CD8-positive, alpha-beta memory T cell (primary cell): ENCODE measurements around the gene TNS1. TPM values are rescaled to one million over a fixed set of nuclear protein-coding genes. Genes with fewer than 3 reads are reported as not detected.

Source experiments
- CTCF ChIA-PET: fragments of 350-600 bp; sonication (Branson Sonifier 250); formaldehyde crosslinking; loops from one replicate; lab custom pipeline; 2021; ENCODE audit warnings: antibody characterized with exemption; lab: Charles Lee
- POLR2A ChIA-PET: fragments of 350-600 bp; sonication (Branson Sonifier 250); formaldehyde crosslinking; loops from one replicate; lab custom pipeline; 2021; ENCODE audit warnings: antibody characterized with exemption; lab: Charles Lee
- DNase-seq, 5 donors: peaks; one replicate each; pipeline versions ENCODE4 v3.0.0 to v3.0.0-alpha.2; 2020 to 2022; ENCODE audit warnings: mixed read lengths in 1 of 5
- H3K27ac ChIP-seq: one replicate; pipeline ENCODE4 v1.7.0; 2013; ENCODE audit warnings: low read depth, mild to moderate bottlenecking, low read length, moderate library complexity
- H3K27me3 ChIP-seq: 2 replicates; pipeline ENCODE4 v1.7.0; 2013; ENCODE audit warnings: low read length, mild to moderate bottlenecking; ENCODE audit not compliant: insufficient read depth, poor library complexity, severe bottlenecking
- H3K36me3 ChIP-seq: 2 replicates; pipeline ENCODE4 v1.7.0; 2013; ENCODE audit warnings: mild to moderate bottlenecking, low read length, moderate library complexity; ENCODE audit not compliant: insufficient read depth
- H3K4me1 ChIP-seq: 2 replicates; pipeline ENCODE4 v1.7.0; 2013; ENCODE audit warnings: mild to moderate bottlenecking, low read length, moderate library complexity; ENCODE audit not compliant: insufficient read depth
- H3K4me3 ChIP-seq: 2 replicates; pipeline ENCODE4 v1.7.0; 2013; ENCODE audit warnings: mild to moderate bottlenecking, low read length
- H3K9me3 ChIP-seq: 2 replicates; pipeline ENCODE4 v1.7.0; 2013; ENCODE audit warnings: mild to moderate bottlenecking, low read length
- H3K27ac Mint-ChIP-seq, 8 donors: one replicate each; pipeline ENCODE4 v1.8.0; 2020 to 2021; ENCODE audit warnings: mixed read lengths in 8 of 8, mild to moderate bottlenecking in 6 of 8, inconsistent platforms in 3 of 8, moderate library complexity in 3 of 8
- H3K27me3 Mint-ChIP-seq, 2 donors: one replicate each; pipeline ENCODE4 v1.8.0; 2020 to 2021; ENCODE audit warnings: mixed read lengths in 2 of 2, mild to moderate bottlenecking in 1 of 2, moderate library complexity in 1 of 2
- H3K36me3 Mint-ChIP-seq, 3 donors: one replicate each; pipeline ENCODE4 v1.8.0; 2020 to 2021; ENCODE audit warnings: mixed read lengths in 3 of 3, inconsistent platforms in 1 of 3, mild to moderate bottlenecking in 1 of 3
- H3K4me1 Mint-ChIP-seq, 3 donors: one replicate each; pipeline ENCODE4 v1.8.0; 2020 to 2021; ENCODE audit warnings: mixed read lengths in 3 of 3, inconsistent platforms in 1 of 3, mild to moderate bottlenecking in 1 of 3
- H3K4me3 Mint-ChIP-seq, 7 donors: one replicate each; pipeline ENCODE4 v1.8.0; 2020 to 2021; ENCODE audit warnings: mixed read lengths in 7 of 7, mild to moderate bottlenecking in 6 of 7, moderate library complexity in 4 of 7, inconsistent platforms in 2 of 7
- H3K9me3 Mint-ChIP-seq, 5 donors: one replicate each; pipeline ENCODE4 v1.8.0; 2020 to 2022; ENCODE audit warnings: mixed read lengths in 5 of 5, mild to moderate bottlenecking in 3 of 5, moderate library complexity in 2 of 5, inconsistent platforms in 1 of 5
- polyA plus RNA-seq: library from polyadenylated mRNA; unstranded; fragments of 300-500 nt; fragmentation: Illumina TruSeq; gene quantifications from one replicate; pipeline ENCODE4 v1.2.3, GENCODE V29; 2021
- total RNA-seq, 2 experiments: library from RNA; stranded (reverse); gene quantifications; one replicate each; pipeline ENCODE4 v1.2.3, GENCODE V29; 2021

TNS1 gene
- total and polyA plus RNA-seq, 3 experiments from 2014 or later: 1.1 to 1.8 TPM; not detected in 1

- H3K36me3 ChIP-seq: no peaks in the 10 kb centered on the region
- no peaks in the 10 kb centered on the region for H3K4me1 Mint-ChIP-seq
- H3K9me3 Mint-ChIP-seq: peaks cover 0 to 2% (median 0%) of the 10 kb centered on the region in 5 donors
- H3K4me3 ChIP-seq: no peak overlapping the region
- POLR2A ChIA-PET: no interaction called here
- no peaks in the 10 kb centered on the region for H3K9me3 ChIP-seq
- H3K27ac ChIP-seq: no peak overlapping the region
- H3K27me3 ChIP-seq: no peaks in the 10 kb centered on the region
- CTCF ChIA-PET: no interaction called here
- H3K4me3 Mint-ChIP-seq: no peak overlapping the region
- no peak for DNase-seq
- peaks cover 0 to 17% of the 10 kb centered on the region in 2 donors for H3K27me3 Mint-ChIP-seq
- H3K4me1 ChIP-seq: no peaks in the 10 kb centered on the region
- peaks cover 0 to 3% (median 0%) of the 10 kb centered on the region in 3 donors for H3K36me3 Mint-ChIP-seq
- H3K27ac Mint-ChIP-seq: no peak overlapping the region
Observed at GRCh38 chr2:217977840-217978535, 24.8 kb downstream of the TNS1 start.

GRCh38 chr2:217976301-217976700, 26.5 kb downstream of the TNS1 start:
- no peak for DNase-seq
- no peaks in the 10 kb centered on the region for H3K4me1 ChIP-seq
- Mint-ChIP-seq H3K36me3 (no peaks in the 10 kb centered on the region), H3K4me3 (no peak overlapping the region), H3K9me3 (peaks cover 0 to 5% (median 0%) of the 10 kb centered on the region in 5 donors), H3K27me3 (peaks cover 0 to 17% of the 10 kb centered on the region in 2 donors), H3K27ac (no peak overlapping the region), H3K4me1 (no peaks in the 10 kb centered on the region)
- H3K36me3 ChIP-seq: no peaks in the 10 kb centered on the region
- POLR2A ChIA-PET: no interaction called here
- H3K27ac ChIP-seq: no peak overlapping the region
- no peaks in the 10 kb centered on the region for H3K9me3 ChIP-seq
- CTCF ChIA-PET: no interaction called here
- no peak overlapping the region for H3K4me3 ChIP-seq
- H3K27me3 ChIP-seq: no peaks in the 10 kb centered on the region

DNA sequence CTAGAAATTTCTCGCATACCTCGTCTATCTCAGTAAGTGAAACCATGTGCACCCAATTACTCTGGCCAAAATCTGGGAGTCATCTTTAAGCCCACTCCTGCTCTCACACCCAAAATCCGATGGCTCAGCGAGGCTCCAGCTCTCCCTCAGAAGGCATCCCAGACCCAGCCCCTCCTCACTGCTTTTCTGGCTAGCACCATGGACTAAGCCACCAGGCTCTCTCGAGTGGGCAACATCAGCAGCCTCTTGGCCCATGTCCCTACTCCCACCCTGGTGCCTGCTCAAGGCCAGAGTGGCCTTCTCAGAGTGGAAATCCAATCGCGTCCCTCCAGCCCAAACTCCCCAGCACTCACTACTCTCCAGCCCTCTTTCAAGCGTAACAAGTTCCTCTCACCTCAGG, 27.2 kb downstream of the TNS1 start:
- Histone ChIP-seq H3K4me3 (no peak overlapping the region), H3K27me3 (no peaks in the 10 kb centered on the region), H3K36me3 (no peaks in the 10 kb centered on the region), H3K9me3 (no peaks in the 10 kb centered on the region), H3K27ac (no peak overlapping the region), H3K4me1 (no peaks in the 10 kb centered on the region)
- H3K4me1 Mint-ChIP-seq: no peaks in the 10 kb centered on the region
- H3K27me3 Mint-ChIP-seq: peaks cover 0 to 14% of the 10 kb centered on the region in 2 donors
- H3K27ac Mint-ChIP-seq: no peak overlapping the region
- H3K4me3 Mint-ChIP-seq: no peak overlapping the region
- ChIA-PET CTCF (no interaction called here), POLR2A (no interaction called here)
- H3K9me3 Mint-ChIP-seq: peaks cover 0 to 5% (median 0%) of the 10 kb centered on the region in 5 donors
- peak in 1 of 5 donors; percentile 13 for DNase-seq
- H3K36me3 Mint-ChIP-seq: no peaks in the 10 kb centered on the region

- Mint-ChIP-seq H3K27me3 (peaks cover 0 to 21% of the 10 kb centered on the region in 2 donors), H3K27ac (no peak overlapping the region), H3K4me3 (no peak overlapping the region), H3K36me3 (peaks cover 0 to 3% (median 0%) of the 10 kb centered on the region in 3 donors), H3K9me3 (peaks cover 0 to 7% (median 0%) of the 10 kb centered on the region in 5 donors), H3K4me1 (no peaks in the 10 kb centered on the region)
- Histone ChIP-seq H3K4me1 (no peaks in the 10 kb centered on the region), H3K27me3 (no peaks in the 10 kb centered on the region), H3K27ac (no peak overlapping the region), H3K36me3 (no peaks in the 10 kb centered on the region), H3K4me3 (no peak overlapping the region), H3K9me3 (no peaks in the 10 kb centered on the region)
- ChIA-PET POLR2A (no interaction called here), CTCF (no interaction called here)
- DNase-seq: no peak
Observed at GRCh38 chr2:217974389-217975005, 28.3 kb downstream of the TNS1 start.

- Histone ChIP-seq H3K4me1 (no peaks in the 10 kb centered on the region), H3K9me3 (no peaks in the 10 kb centered on the region), H3K36me3 (no peaks in the 10 kb centered on the region), H3K27ac (no peak overlapping the region), H3K27me3 (no peaks in the 10 kb centered on the region), H3K4me3 (no peak overlapping the region)
- peak overlapping the region in 1 of 8 donors; percentile 11 for H3K27ac Mint-ChIP-seq
- H3K27me3 Mint-ChIP-seq: peaks cover 2 to 16% of the 10 kb centered on the region in 2 donors
- H3K4me3 Mint-ChIP-seq: no peak overlapping the region
- ChIA-PET CTCF (no interaction called here), POLR2A (no interaction called here)
- no peaks in the 10 kb centered on the region for H3K4me1 Mint-ChIP-seq
- H3K36me3 Mint-ChIP-seq: peaks cover 0 to 3% (median 0%) of the 10 kb centered on the region in 3 donors
- peaks cover 0 to 7% (median 0%) of the 10 kb centered on the region in 5 donors for H3K9me3 Mint-ChIP-seq
- DNase-seq: no peak
Observed at GRCh38 chr2:217973008-217973787, 29.6 kb downstream of the TNS1 start.

DNA sequence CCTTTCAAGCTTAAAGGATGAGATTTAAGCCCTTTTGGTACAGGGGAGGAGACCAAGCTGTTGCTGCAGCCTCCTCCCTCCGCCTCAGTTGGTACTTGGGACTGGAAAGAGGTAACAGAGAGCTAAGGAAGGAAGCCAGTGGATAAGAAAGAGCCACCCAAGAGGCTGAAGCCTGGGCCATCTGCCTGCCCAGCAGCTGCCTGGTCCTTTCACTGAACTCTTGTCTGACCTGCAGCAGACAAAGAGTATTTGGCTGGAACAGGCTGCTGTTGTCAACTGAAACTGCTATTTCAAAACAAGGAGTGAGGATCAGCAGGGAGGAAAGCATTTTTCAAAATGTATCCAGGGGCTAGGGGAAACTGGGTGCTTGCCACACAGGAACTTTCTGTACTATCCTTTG, 30.3 kb downstream of the TNS1 start:
- Mint-ChIP-seq H3K36me3 (peaks cover 0 to 3% (median 0%) of the 10 kb centered on the region in 3 donors), H3K9me3 (peaks cover 0 to 7% (median 0%) of the 10 kb centered on the region in 5 donors), H3K4me1 (no peaks in the 10 kb centered on the region), H3K27ac (peak overlapping the region in 1 of 8 donors; percentile 56), H3K4me3 (no peak overlapping the region), H3K27me3 (peaks cover 2 to 23% of the 10 kb centered on the region in 2 donors)
- DNase-seq: no peak
- ChIA-PET CTCF (no interaction called here), POLR2A (no interaction called here)
- H3K27me3 ChIP-seq: no peaks in the 10 kb centered on the region
- H3K36me3 ChIP-seq: no peaks in the 10 kb centered on the region
- no peak overlapping the region for H3K4me3 ChIP-seq
- no peaks in the 10 kb centered on the region for H3K9me3 ChIP-seq
- no peak overlapping the region for H3K27ac ChIP-seq
- no peaks in the 10 kb centered on the region for H3K4me1 ChIP-seq

DNA sequence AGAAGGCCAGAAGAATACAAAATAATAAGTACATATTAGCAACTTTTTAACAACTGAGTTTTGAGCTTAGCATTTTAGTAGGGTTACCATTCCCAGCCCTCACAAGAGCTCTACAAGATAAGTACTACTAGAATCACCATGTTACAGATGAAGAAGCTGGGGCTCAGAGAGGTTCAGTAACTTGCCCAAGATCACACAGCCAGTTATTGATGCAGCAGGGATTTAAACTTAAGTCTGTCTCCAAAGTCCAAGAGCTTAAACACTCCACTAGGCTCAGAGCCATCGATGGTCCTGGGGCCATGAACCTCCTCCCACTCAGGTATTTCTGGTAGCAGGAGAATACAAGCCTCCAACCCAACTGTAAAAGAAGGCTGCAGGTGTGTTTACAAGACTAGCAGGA, 30.8 kb downstream of the TNS1 start:
- H3K27ac ChIP-seq: no peak overlapping the region
- ChIA-PET POLR2A (no interaction called here), CTCF (no interaction called here)
- H3K36me3 ChIP-seq: no peaks in the 10 kb centered on the region
- DNase-seq: no peak
- H3K4me1 Mint-ChIP-seq: no peaks in the 10 kb centered on the region
- H3K4me3 Mint-ChIP-seq: no peak overlapping the region
- no peak overlapping the region for H3K27ac Mint-ChIP-seq
- no peaks in the 10 kb centered on the region for H3K9me3 ChIP-seq
- peaks cover 0 to 7% (median 0%) of the 10 kb centered on the region in 5 donors for H3K9me3 Mint-ChIP-seq
- no peak overlapping the region for H3K4me3 ChIP-seq
- no peaks in the 10 kb centered on the region for H3K4me1 ChIP-seq
- no peaks in the 10 kb centered on the region for H3K27me3 ChIP-seq
- peaks cover 0 to 3% (median 0%) of the 10 kb centered on the region in 3 donors for H3K36me3 Mint-ChIP-seq
- H3K27me3 Mint-ChIP-seq: peaks cover 2 to 23% of the 10 kb centered on the region in 2 donors

DNA sequence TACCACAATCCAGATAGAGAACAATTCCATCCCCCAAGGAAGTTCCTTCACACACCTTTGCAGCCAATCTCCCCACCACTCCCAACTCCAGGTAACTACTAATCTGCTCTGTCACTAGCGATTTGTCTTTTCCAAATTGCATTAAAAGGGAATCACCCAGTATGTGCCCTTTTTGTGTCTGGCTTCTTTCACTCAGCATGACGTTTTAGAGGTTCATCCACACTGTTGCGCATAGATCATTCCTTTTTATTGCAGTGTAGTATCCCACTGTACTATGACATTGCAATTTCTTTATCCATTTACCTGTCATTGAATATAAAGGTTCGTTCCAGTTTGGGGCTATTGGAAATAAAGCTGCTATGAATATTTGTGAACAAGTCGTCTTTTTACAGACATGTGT, 31.6 kb downstream of the TNS1 start:
- Histone ChIP-seq H3K4me3 (no peak overlapping the region), H3K4me1 (no peaks in the 10 kb centered on the region), H3K36me3 (no peaks in the 10 kb centered on the region), H3K27ac (no peak overlapping the region), H3K27me3 (no peaks in the 10 kb centered on the region), H3K9me3 (no peaks in the 10 kb centered on the region)
- Mint-ChIP-seq H3K4me3 (no peak overlapping the region), H3K36me3 (peaks cover 0 to 3% (median 0%) of the 10 kb centered on the region in 3 donors), H3K4me1 (no peaks in the 10 kb centered on the region), H3K27ac (no peak overlapping the region), H3K27me3 (peaks cover 2 to 23% of the 10 kb centered on the region in 2 donors), H3K9me3 (peaks cover 0 to 7% (median 0%) of the 10 kb centered on the region in 5 donors)
- CTCF ChIA-PET: no interaction called here
- POLR2A ChIA-PET: no interaction called here
- DNase-seq: no peak
